ENCODE data around the gene ZCCHC17.

The ZCCHC17 gene

GRCh38 chr1:31396633-31397351 is 100.0 kb downstream of the ZCCHC17 start:
- no peak for DNase-seq

DNA sequence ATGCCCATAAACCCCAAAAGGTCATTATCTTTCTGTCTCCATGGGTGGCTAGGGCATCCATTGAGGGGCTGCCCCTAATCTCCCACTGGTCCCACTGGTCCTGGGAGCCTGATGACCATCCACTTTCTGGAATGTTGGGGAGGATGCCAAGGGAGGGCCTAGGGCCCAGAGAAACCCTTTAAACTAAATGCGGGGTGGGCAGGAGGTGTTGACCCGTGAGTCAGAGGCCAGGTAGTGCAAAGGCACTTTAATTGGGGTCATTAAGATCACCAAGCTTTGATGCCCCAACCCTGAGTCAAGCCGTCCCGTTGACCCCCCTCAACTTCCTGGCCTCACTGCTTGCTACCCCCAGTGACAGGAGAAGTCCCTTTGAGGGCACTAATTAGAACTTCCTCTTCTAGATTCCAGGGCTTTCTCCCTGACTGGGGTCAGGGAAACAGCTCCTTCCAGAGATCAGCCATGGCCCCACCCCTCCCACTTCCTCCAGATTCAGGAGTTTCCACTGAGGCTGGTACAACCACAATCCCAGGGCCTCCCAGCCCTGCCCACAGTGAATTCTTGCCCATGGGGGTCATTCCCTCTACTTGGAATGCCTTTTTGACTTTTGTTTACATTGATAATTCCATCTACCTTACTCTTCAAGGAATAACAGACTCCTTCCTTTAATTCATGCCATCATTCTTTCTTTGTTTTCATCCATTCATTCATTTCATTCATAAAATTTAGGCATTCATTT is 100.7 kb downstream of the ZCCHC17 start:
- DNase-seq = no peak

GRCh38 chr1:31398246-31398645 is 101.4 kb downstream of the ZCCHC17 start:
- no peak for DNase-seq

DNA sequence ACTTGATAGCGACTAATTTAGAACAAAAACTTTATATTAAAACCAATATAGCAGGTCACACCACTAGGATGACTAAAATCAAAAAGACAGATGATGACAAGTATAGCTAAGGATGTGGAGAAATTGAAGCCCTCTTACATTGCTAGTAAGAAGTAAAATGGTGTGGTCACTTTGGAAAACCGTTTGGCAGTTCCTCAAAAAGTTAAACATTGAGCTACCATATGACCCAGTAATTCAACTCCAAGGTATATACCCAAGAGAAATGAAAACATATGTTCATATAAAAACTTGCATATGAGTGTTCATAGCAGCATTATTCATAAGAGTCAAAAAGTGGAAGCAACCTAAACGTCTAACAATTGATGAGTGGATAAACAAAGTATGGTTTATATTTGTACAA is 103.1 kb downstream of the ZCCHC17 start:
- DNase-seq = no peak

- no peak for DNase-seq
Measured at GRCh38 chr1:31400393-31400792, 103.6 kb downstream of the ZCCHC17 start.

- DNase-seq = no peak
Measured at GRCh38 chr1:31401241-31401640, 104.4 kb downstream of the ZCCHC17 start.

- DNase-seq = no peak
Measured at GRCh38 chr1:31405578-31406245, 108.9 kb downstream of the ZCCHC17 start.

DNA sequence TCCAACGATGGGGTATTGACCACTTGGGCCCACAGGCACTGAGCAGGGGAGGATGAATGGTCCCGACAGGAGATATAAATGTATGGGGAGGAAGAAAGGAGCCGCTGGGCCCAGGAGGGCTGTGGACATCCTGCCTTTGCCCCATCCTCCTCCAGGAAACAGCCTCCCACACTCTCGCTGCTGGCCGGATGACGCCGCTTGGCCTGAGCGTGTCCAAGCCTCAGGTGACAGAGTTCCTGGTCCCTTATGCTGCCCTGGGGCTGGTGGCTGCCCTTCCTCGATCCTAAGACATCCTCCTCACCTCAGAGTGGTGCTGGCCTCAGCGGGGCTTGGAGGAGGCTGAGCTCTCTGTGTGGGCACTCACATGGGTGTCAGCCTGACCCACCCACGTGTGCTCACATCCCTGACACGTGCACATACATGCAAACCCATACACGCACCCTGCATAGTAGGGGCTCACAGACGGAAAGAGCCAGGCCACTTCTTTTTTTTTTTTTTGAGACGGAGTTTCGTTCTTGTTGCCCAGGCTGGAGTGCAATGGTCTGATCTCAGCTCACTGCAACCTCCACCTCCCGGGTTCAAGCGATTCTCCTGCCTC is 110.3 kb downstream of the ZCCHC17 start:
- DNase-seq = no peak

- no peak for DNase-seq
Measured at GRCh38 chr1:31408788-31409318, 112.0 kb downstream of the ZCCHC17 start.

GRCh38 chr1:31409946-31410858 is 113.4 kb downstream of the ZCCHC17 start:
- no peak for DNase-seq

DNA sequence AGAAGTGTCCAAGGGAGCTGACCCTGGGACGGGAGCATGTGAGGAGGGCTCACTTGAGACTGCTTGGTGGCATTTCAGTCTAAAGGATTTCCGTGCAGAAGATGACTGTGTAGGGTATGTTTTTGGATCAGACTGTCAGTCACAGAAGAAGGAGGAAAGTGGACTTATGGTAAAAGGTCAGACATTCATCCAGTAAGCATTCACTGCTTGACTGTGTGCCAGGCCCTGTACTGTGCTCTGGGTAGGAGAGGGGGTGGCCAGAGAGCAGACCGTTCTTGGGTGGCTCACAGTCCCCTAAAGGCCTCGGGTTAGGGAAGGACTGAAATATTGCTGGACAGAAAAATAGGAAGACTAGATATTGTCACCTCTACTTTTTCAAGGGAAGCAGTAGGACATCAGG is 114.0 kb downstream of the ZCCHC17 start:
- no peak for DNase-seq

DNA sequence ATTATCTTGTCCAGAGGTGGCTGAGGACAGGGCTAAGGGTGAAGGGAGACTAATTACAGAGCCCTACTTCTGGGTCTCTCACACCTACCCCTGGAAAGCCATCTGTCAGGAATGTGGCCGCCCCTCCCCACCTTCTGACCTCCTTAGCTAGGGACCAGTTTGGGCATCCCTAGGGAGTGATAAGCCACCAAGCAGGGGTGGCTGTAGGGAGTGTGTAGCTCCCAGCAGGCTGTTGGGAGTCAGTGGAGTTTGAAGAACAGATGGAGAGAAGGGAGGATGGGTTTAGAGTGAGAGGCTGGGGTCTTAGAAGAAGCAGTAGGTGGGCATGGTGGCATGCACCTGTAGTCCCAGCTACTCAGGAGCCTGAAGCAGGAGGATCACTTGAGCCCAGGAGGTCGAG is 115.4 kb downstream of the ZCCHC17 start:
- DNase-seq = no peak

DNA sequence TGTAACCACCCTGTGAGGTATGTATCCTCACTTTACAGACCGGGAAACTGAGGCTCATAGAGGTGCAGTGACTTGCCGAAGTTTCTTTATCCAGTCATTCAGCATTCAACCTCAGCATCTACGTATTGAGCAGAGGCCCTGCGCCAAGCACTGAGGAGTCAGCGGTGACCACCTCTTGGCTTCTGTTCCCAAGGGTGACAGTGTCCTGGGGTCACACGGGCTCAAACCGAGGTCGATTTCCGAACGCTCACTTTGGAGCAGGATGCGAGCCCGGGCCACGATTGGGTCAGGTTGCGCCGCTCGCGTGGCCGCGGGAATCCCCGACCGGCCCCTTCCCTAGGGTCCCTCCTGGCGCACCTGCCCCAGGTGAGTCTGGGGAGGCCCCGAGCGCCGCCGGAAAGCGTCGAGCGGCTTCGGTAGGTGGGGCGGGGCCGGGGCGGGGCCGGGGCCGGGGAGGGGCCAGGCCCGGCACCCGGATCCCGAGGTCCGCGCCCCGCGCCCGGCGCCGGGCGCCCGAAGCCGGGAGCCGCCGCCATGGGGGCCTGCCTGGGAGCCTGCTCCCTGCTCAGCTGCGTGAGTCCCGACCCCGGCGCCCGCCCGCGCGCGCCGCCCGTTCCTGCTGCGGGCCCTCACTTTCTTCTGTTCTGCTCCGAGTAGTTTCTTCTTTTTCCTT is 116.0 kb downstream of the ZCCHC17 start, which contains the start of gene SERINC2:
SERINC2 (plus strand) TSS at position 482 of the 673 bp plus-strand sequence; CDS start at position 535, 53 bp downstream.
- peak in 1 of 2 experiments; percentile 36 for DNase-seq

DNA sequence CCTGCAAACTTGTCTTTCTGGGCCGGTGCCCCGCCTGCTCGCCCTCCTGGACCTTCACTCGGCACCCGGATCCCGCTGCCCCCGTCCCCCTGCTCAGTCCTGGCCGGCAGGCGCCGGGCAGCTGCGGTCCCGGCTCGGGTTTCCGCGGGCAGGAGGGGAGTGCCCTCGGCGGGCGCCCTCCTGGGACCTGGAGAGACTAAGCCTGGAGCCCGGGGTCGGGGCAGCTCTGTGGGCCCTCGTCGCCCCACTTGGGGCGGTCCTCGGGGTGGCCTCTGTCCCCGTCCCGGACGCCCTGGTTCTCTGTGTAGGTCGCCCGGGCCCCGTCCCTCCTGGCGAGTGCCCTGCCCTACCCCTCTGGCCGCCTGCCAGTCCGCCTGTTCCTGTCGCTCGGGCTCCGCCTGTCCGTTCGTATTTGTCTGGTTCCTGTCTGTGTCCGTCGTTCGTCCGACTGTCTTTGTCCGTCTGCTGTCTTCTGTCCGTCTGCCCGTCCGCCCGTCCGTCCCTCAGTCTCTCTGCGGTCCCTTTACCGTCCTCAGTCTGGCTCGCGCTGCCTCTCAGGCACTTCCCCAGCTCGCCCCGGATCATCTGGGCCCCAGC is 116.7 kb downstream of the ZCCHC17 start:
- DNase-seq = peak in 1 of 2 experiments; percentile 19

All from stimulated activated CD4-positive, alpha-beta T cell treated with anti-CD3 and anti-CD28 coated beads, Interleukin-4, amount 100 ng/mL, for 4 hours (primary cell).